H9 (cell line): Measurements from ENCODE around the gene DUSP21. TPM values are rescaled to one million over a fixed set of nuclear protein-coding genes. Genes with fewer than 3 reads are reported as not detected.

Experiments
- DNase-seq: peaks from one replicate; pipeline ENCODE4 v3.0.0-alpha.2; 2017
- H2AFZ ChIP-seq: one replicate; pipeline ENCODE4 v1.6.1; 2013; ENCODE audit warnings: mild to moderate bottlenecking, low read length, control low read depth, moderate library complexity
- H2AK5ac ChIP-seq: 2 replicates; pipeline ENCODE4 v1.6.1; 2013; ENCODE audit warnings: low read length, control low read depth, mixed read lengths; ENCODE audit not compliant: insufficient read length
- H2BK120ac ChIP-seq: one replicate; pipeline ENCODE4 v1.6.1; 2013; ENCODE audit warnings: low read depth, mild to moderate bottlenecking, low read length, control low read depth, inconsistent platforms; ENCODE audit not compliant: poor library complexity, severe bottlenecking
- H2BK12ac ChIP-seq: 2 replicates; pipeline ENCODE4 v1.6.1; 2013; ENCODE audit warnings: low read length, control low read depth, mixed read lengths, low read depth; ENCODE audit not compliant: insufficient read length
- H2BK15ac ChIP-seq: 2 replicates; pipeline ENCODE4 v1.6.1; 2013; ENCODE audit warnings: low read depth, low read length, control low read depth
- H2BK20ac ChIP-seq: one replicate; pipeline ENCODE4 v1.6.1; 2013; ENCODE audit warnings: low read depth, mild to moderate bottlenecking, low read length, control low read depth, inconsistent platforms; ENCODE audit not compliant: poor library complexity, severe bottlenecking
- H2BK5ac ChIP-seq: 2 replicates; pipeline ENCODE4 v1.6.1; 2013; ENCODE audit warnings: low read length, control low read depth, mixed read lengths; ENCODE audit not compliant: insufficient read length
- H3K14ac ChIP-seq: 2 replicates; pipeline ENCODE4 v1.6.1; 2013; ENCODE audit warnings: low read length, control low read depth; ENCODE audit not compliant: insufficient read depth
- H3K18ac ChIP-seq: 2 replicates; pipeline ENCODE4 v1.6.1; 2013; ENCODE audit warnings: low read depth, mild to moderate bottlenecking, mixed read lengths, low read length, control low read depth; ENCODE audit not compliant: insufficient read length
- H3K23ac ChIP-seq: 2 replicates; pipeline ENCODE4 v1.6.1; 2013; ENCODE audit warnings: low read length, control low read depth, mixed read lengths, low read depth; ENCODE audit not compliant: insufficient read length
- H3K23me2 ChIP-seq: 2 replicates; pipeline ENCODE4 v1.6.1; 2013; ENCODE audit warnings: low read depth, mild to moderate bottlenecking, mixed read lengths, low read length, control low read depth; ENCODE audit not compliant: insufficient read length, poor library complexity, severe bottlenecking
- H3K27ac ChIP-seq: 2 replicates; pipeline ENCODE4 v1.5.1; 2013; ENCODE audit warnings: low read length, control low read depth, mixed read lengths, low read depth; ENCODE audit not compliant: insufficient read length
- H3K27me3 ChIP-seq: 2 replicates; pipeline ENCODE4 v1.6.1; 2013; ENCODE audit warnings: low read length, control low read depth, inconsistent platforms; ENCODE audit not compliant: insufficient read depth
- H3K4ac ChIP-seq: 2 replicates; pipeline ENCODE4 v1.6.1; 2013; ENCODE audit warnings: low read depth, mild to moderate bottlenecking, control low read depth, inconsistent platforms, low read length, moderate library complexity
- H3K4me1 ChIP-seq: 2 replicates; pipeline ENCODE4 v1.6.1; 2013; ENCODE audit warnings: low read length, control low read depth, inconsistent platforms; ENCODE audit not compliant: insufficient read depth
- H3K4me2 ChIP-seq: 2 replicates; pipeline ENCODE4 v1.6.1; 2013; ENCODE audit warnings: low read length, control low read depth, mixed read lengths; ENCODE audit not compliant: insufficient read length, insufficient read depth
- H3K56ac ChIP-seq: 2 replicates; pipeline ENCODE4 v1.6.1; 2013; ENCODE audit warnings: low read depth, mild to moderate bottlenecking, mixed read lengths, low read length, control low read depth; ENCODE audit not compliant: insufficient read length
- H3K79me1 ChIP-seq: 2 replicates; pipeline ENCODE4 v1.6.1; 2013; ENCODE audit warnings: low read depth, mild to moderate bottlenecking, moderate library complexity, low read length, control low read depth, inconsistent platforms; ENCODE audit not compliant: insufficient read depth, poor library complexity, severe bottlenecking
- H3K79me2 ChIP-seq: 2 replicates; pipeline ENCODE4 v1.6.1; 2013; ENCODE audit warnings: low read length, control low read depth, inconsistent platforms; ENCODE audit not compliant: insufficient read depth
- H3K9ac ChIP-seq: 2 replicates; pipeline ENCODE4 v1.6.1; 2013; ENCODE audit warnings: low read length, control low read depth, mixed read lengths; ENCODE audit not compliant: insufficient read length; ENCODE audit errors: extremely low read depth
- H3K9me3 ChIP-seq: one replicate; pipeline ENCODE4 v1.6.1; 2013; ENCODE audit warnings: low read depth, low read length, inconsistent platforms; ENCODE audit not compliant: control insufficient read depth
- H3T11ph ChIP-seq: one replicate; pipeline ENCODE4 v1.6.1; 2013; ENCODE audit warnings: mild to moderate bottlenecking, low read length, control low read depth, inconsistent platforms
- H4K20me1 ChIP-seq: one replicate; pipeline ENCODE4 v1.6.1; 2013; ENCODE audit not compliant: control insufficient read depth, insufficient read length, insufficient read depth
- H4K5ac ChIP-seq: 2 replicates; pipeline ENCODE4 v1.6.1; 2013; ENCODE audit warnings: low read depth, mild to moderate bottlenecking, mixed read lengths, low read length, control low read depth; ENCODE audit not compliant: insufficient read length
- H4K8ac ChIP-seq: replicated peaks from 2 replicates; pipeline ENCODE4 v1.6.1; 2013; ENCODE audit warnings: low read length, control low read depth, mixed read lengths, low read depth; ENCODE audit not compliant: insufficient read length
- H4K91ac ChIP-seq: 2 replicates; pipeline ENCODE4 v1.6.1; 2013; ENCODE audit warnings: low read depth, mild to moderate bottlenecking, moderate library complexity, mixed read lengths, low read length, control low read depth; ENCODE audit not compliant: insufficient read length
- H3K27ac Mint-ChIP-seq, 3 experiments: 2 replicates in 2 of 3; 3 replicates in 1 of 3; pipeline ENCODE4 v1.8.0; 2020 to 2021; ENCODE audit warnings: mixed read lengths in 3 of 3, mild to moderate bottlenecking in 1 of 3, moderate library complexity in 1 of 3
- H3K27me3 Mint-ChIP-seq: 2 replicates; pipeline ENCODE4 v1.8.0; 2021; ENCODE audit warnings: low read depth, mild to moderate bottlenecking, moderate library complexity, mixed read lengths
- H3K36me3 Mint-ChIP-seq, 3 experiments: 2 replicates in 2 of 3; 3 replicates in 1 of 3; pipeline ENCODE4 v1.8.0; 2020 to 2021; ENCODE audit warnings: low read depth in 3 of 3, mixed read lengths in 3 of 3; ENCODE audit not compliant: insufficient read depth in 1 of 3
- H3K4me1 Mint-ChIP-seq, 2 experiments: 2 replicates each; pipeline ENCODE4 v1.8.0; 2020; ENCODE audit warnings: mixed read lengths in 2 of 2
- H3K4me3 Mint-ChIP-seq, 2 experiments: 2 replicates in 1 of 2; 3 replicates in 1 of 2; pipeline ENCODE4 v1.8.0; 2020 to 2021; ENCODE audit warnings: mild to moderate bottlenecking in 2 of 2, mixed read lengths in 2 of 2, moderate library complexity in 1 of 2
- H3K9me3 Mint-ChIP-seq, 2 experiments: 2 replicates in 1 of 2; 3 replicates in 1 of 2; pipeline ENCODE4 v1.8.0; 2020; ENCODE audit warnings: mild to moderate bottlenecking in 2 of 2, mixed read lengths in 2 of 2, moderate library complexity in 1 of 2
- CTCF ChIP-seq: fragments of 200-600 bp; sonication (generic); conservative IDR thresholded peaks from 3 replicates; pipeline ENCODE4 v1.8.0; 2021; ENCODE audit warnings: antibody characterized with exemption, mild to moderate bottlenecking
- total RNA-seq: library from RNA; stranded (reverse); gene quantifications from 2 replicates; pipeline ENCODE4 v1.2.1, GENCODE V29; 2021

DUSP21 gene
- total RNA-seq, 1 experiment from 2014 or later, result not detected

DNA sequence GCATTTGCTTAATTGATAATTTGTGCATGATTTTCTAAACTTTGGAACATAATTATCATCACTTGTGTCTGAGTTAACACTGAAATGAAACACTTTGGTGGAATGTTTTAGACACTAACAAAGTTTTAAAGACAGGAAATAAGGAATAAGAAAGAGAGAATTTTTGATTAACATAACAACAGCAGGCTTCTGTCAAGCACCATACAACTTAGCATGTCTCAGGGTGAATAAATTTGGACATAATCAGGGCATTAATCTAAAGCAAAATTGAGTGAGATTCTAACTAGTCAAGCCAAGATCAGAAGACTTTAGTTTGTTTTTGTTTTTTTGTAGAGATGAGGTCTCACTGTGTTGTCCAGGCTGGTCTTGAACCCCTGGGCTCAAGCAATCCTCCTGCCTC lies 28.1 kb upstream of the DUSP21 start:
- no peak overlapping the region for H3K4me3 Mint-ChIP-seq
- no peaks in the 10 kb centered on the region for H3K4me1 Mint-ChIP-seq
- H3K27me3 Mint-ChIP-seq, result no peaks in the 10 kb centered on the region
- Histone ChIP-seq H4K5ac (no peak overlapping the region), H2BK20ac (no peak overlapping the region), H2BK120ac (no peak overlapping the region), H3T11ph (no peak overlapping the region), H3K27ac (no peak overlapping the region), H3K18ac (no peak overlapping the region), H3K56ac (no peak overlapping the region), H2BK12ac (no peak overlapping the region), H4K8ac (no peak overlapping the region), H3K79me2 (no peaks in the 10 kb centered on the region), H3K4me2 (no peak overlapping the region), H4K91ac (no peak overlapping the region), H3K4ac (no peak overlapping the region), H3K79me1 (no peaks in the 10 kb centered on the region), H3K23me2 (no peaks in the 10 kb centered on the region), H3K14ac (no peak overlapping the region), H4K20me1 (no peaks in the 10 kb centered on the region), H2BK15ac (no peak overlapping the region), H3K9me3 (peaks cover 7% of the 10 kb centered on the region), H2BK5ac (no peak overlapping the region), H2AK5ac (no peak overlapping the region), H2AFZ (no peak overlapping the region), H3K4me1 (no peaks in the 10 kb centered on the region), H3K23ac (no peak overlapping the region), H3K9ac (no peak overlapping the region), H3K27me3 (no peaks in the 10 kb centered on the region)
- no peak for DNase-seq
- H3K9me3 Mint-ChIP-seq, result peaks cover 42 to 48% of the 10 kb centered on the region in 2 experiments
- TF ChIP-seq CTCF, result no peak
- peaks cover 0 to 5% (median 0%) of the 10 kb centered on the region in 3 experiments; a peak in 1 of 7 replicates for H3K36me3 Mint-ChIP-seq
- H3K27ac Mint-ChIP-seq, result no peak overlapping the region
